Fibroblast of lung (primary cell): ENCODE measurements around the gene L1CAM. TPM values are rescaled to one million over a fixed set of nuclear protein-coding genes. Genes with fewer than 3 reads are reported as not detected.

Source experiments
- DNase-seq, 2 donors: peaks; one replicate each; pipeline versions ENCODE4 v3.0.0 to v3.0.0-alpha.2; 2010; ENCODE audit warnings: low read depth in 2 of 2
- H2AFZ ChIP-seq: 2 replicates; pipeline ENCODE4 v1.5.1; 2012; ENCODE audit warnings: low read length, control low read depth, inconsistent platforms
- H3K27ac ChIP-seq: 2 replicates; pipeline ENCODE4 v1.5.1; 2011; ENCODE audit warnings: low read length, control low read depth; ENCODE audit not compliant: insufficient read depth
- H3K27me3 ChIP-seq: 2 replicates; pipeline ENCODE4 v1.5.1; 2011; ENCODE audit warnings: mild to moderate bottlenecking, low read length; ENCODE audit not compliant: control insufficient read depth, insufficient read depth
- H3K36me3 ChIP-seq: 2 replicates; pipeline ENCODE4 v1.5.1; 2011; ENCODE audit warnings: low read length; ENCODE audit not compliant: control insufficient read depth, insufficient read depth
- H3K4me1 ChIP-seq: 2 replicates; pipeline ENCODE4 v1.5.1; 2011; ENCODE audit warnings: low read length; ENCODE audit not compliant: control insufficient read depth, insufficient read depth; ENCODE audit errors: extremely low read depth
- H3K4me2 ChIP-seq: 2 replicates; pipeline ENCODE4 v1.5.1; 2011; ENCODE audit warnings: low read length, control low read depth; ENCODE audit not compliant: insufficient read depth; ENCODE audit errors: extremely low read depth
- H3K4me3 ChIP-seq, 4 experiments: fragments of 200-600 bp in 1 of 4; sonication (generic) in 1 of 4; replicated peaks in 1 of 4; 2 replicates each; pipeline ENCODE4 v1.5.1; 2011 to 2016; ENCODE audit warnings: low read length in 4 of 4, low read depth in 3 of 4, mild to moderate bottlenecking in 3 of 4, control low read depth in 2 of 4, inconsistent platforms in 1 of 4, mixed read lengths in 1 of 4; ENCODE audit not compliant: insufficient read depth in 1 of 4; ENCODE audit errors: control extremely low read depth in 1 of 4
- H3K79me2 ChIP-seq: 2 replicates; pipeline ENCODE4 v1.5.1; 2012; ENCODE audit warnings: mild to moderate bottlenecking, low read length, inconsistent platforms; ENCODE audit not compliant: control insufficient read depth, insufficient read depth
- H3K9ac ChIP-seq: 2 replicates; pipeline ENCODE4 v1.5.1; 2011; ENCODE audit warnings: mild to moderate bottlenecking, low read length, control low read depth; ENCODE audit not compliant: insufficient read depth
- H3K9me3 ChIP-seq: 2 replicates; pipeline ENCODE4 v1.5.1; 2012; ENCODE audit warnings: low read depth, low read length; ENCODE audit not compliant: control insufficient read depth, insufficient read depth
- H4K20me1 ChIP-seq: 2 replicates; pipeline ENCODE4 v1.5.1; 2011; ENCODE audit warnings: low read length; ENCODE audit not compliant: control insufficient read depth, insufficient read depth; ENCODE audit errors: extremely low read depth
- EZH2 ChIP-seq: IDR thresholded peaks from 2 replicates; pipeline ENCODE4 v1.5.1; 2012; ENCODE audit warnings: low read length, control low read depth, mild to moderate bottlenecking; ENCODE audit errors: missing control alignments
- polyA plus RNA-seq, 2 donors: library from polyadenylated mRNA; depleted of rRNA in 1 of 2; stranded (reverse) in 1 of 2; unstranded in 1 of 2; fragments of >200 nt; gene quantifications; 2 replicates each; pipeline ENCODE4 v1.2.1, GENCODE V29; 2011 to 2012; ENCODE audit warnings: missing spikeins in 1 of 2
- total RNA-seq: library from RNA; depleted of rRNA; stranded (reverse); fragments of >200 nt; gene quantifications from 2 replicates; pipeline ENCODE4 v1.2.1, GENCODE V29; 2014
- TF ChIP-seq, protein P1 (sequence below), 2 donors: IDR thresholded peaks in 1 of 2; conservative IDR thresholded peaks in 1 of 2; 1 replicate in 1 of 2; 2 replicates in 1 of 2; pipeline ENCODE4 v1.5.1; 2011 to 2012; ENCODE audit warnings: low read length in 2 of 2, control low read depth in 1 of 2, inconsistent platforms in 1 of 2, low read depth in 1 of 2, mild to moderate bottlenecking in 1 of 2

L1CAM gene
- total and polyA plus RNA-seq, 2 donors (not counting 1 experiment from before 2014, with no cell fraction given): 0.99 to 1.7 TPM

DNA sequence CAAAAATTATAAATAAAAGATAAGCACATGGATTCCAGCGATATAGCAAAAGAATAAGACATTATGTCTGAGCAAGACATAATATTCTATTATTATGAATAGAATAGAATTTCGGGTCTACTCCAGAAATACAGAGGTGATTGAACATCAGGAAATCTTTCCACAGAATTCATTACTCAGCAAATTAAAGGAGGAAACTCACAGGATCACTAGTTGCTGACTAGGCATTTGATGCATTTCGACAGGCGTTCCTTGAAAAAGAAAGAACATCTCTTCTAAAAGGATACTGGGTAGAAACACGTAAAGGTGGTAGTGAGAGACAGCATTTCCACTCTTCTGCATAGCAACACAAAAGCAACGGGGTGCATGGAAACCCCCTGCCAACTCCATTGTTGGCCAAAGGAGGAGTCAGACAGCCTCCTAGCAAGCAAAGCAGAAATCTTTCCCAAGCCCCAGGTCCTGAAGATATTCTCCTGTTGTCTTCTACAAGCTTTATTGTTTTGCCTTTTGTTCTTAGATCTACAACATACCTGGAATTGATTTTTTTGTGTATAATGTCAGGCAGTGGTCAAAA lies 41.4 kb downstream of the L1CAM start:
- Histone ChIP-seq H2AFZ (no peak overlapping the region), H3K4me2 (no peak overlapping the region), H3K9me3 (no peaks in the 10 kb centered on the region), H3K79me2 (no peaks in the 10 kb centered on the region), H3K36me3 (no peaks in the 10 kb centered on the region), H3K4me3 (no peak overlapping the region), H3K27me3 (no peaks in the 10 kb centered on the region), H3K27ac (no peak overlapping the region), H3K9ac (no peak overlapping the region), H4K20me1 (no peaks in the 10 kb centered on the region), H3K4me1 (no peaks in the 10 kb centered on the region)
- DNase-seq: no peak
- no peak for TF ChIP-seq EZH2
- TF ChIP-seq, protein P1, sequence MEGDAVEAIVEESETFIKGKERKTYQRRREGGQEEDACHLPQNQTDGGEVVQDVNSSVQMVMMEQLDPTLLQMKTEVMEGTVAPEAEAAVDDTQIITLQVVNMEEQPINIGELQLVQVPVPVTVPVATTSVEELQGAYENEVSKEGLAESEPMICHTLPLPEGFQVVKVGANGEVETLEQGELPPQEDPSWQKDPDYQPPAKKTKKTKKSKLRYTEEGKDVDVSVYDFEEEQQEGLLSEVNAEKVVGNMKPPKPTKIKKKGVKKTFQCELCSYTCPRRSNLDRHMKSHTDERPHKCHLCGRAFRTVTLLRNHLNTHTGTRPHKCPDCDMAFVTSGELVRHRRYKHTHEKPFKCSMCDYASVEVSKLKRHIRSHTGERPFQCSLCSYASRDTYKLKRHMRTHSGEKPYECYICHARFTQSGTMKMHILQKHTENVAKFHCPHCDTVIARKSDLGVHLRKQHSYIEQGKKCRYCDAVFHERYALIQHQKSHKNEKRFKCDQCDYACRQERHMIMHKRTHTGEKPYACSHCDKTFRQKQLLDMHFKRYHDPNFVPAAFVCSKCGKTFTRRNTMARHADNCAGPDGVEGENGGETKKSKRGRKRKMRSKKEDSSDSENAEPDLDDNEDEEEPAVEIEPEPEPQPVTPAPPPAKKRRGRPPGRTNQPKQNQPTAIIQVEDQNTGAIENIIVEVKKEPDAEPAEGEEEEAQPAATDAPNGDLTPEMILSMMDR (conservative IDR thresholded peaks at IDR 0.05 in 1 of 2, IDR thresholded peaks at IDR 0.05 in 1 of 2; ENCODE audit: low read depth in 1 of 2, low read length in 2 of 2): no peak

DNA sequence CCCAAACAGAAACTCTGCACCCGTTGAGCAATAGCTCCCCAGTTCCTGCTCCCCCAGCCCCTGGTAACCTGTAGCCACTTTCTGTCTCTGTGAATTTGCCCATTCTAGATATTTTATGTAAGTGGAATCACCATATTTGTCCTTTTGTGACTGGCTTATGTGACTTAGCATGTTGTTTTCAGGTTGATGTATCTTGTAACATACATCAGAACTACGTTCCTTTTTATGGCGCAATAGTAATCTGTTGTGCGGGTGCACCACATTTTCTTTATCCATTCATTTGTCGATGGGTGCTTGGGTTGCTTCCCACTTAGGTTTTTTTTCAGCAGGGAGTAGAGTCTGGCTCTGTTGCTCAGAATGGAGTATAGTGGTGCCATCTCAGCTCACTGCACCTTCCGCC lies 49.1 kb downstream of the L1CAM start:
- H3K9ac ChIP-seq: no peak overlapping the region
- no peaks in the 10 kb centered on the region for H3K79me2 ChIP-seq
- no peak overlapping the region for H3K4me3 ChIP-seq
- no peaks in the 10 kb centered on the region for H3K9me3 ChIP-seq
- H3K4me2 ChIP-seq: no peak overlapping the region
- no peak overlapping the region for H2AFZ ChIP-seq
- H3K4me1 ChIP-seq: no peaks in the 10 kb centered on the region
- no peak for DNase-seq
- H3K27me3 ChIP-seq: peaks cover 6% of the 10 kb centered on the region
- TF ChIP-seq EZH2: no peak
- TF ChIP-seq, protein P1 (conservative IDR thresholded peaks at IDR 0.05 in 1 of 2, IDR thresholded peaks at IDR 0.05 in 1 of 2; ENCODE audit: low read depth in 1 of 2, low read length in 2 of 2): no peak
- H3K27ac ChIP-seq: no peak overlapping the region
- H3K36me3 ChIP-seq: no peaks in the 10 kb centered on the region
- no peaks in the 10 kb centered on the region for H4K20me1 ChIP-seq

DNA sequence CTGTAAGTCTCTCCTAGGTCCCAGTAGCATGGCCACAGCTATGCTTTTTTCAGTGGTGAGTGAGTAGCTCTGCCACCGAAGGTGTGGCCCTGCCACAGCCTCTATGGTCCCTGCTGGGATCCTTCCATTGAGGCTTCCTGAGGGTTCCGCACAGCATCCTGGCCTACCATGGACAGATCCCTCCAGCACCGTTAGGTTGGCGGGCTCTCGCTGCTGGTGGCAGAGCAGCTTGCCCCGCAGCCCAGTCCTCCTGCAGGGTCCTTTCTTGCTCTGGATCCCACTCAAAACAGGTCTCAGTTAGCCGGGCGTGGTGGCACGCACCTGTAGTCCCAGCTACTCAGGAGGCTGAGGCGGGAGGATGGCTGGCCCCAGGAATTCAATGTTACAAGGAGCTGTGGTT lies 53.2 kb downstream of the L1CAM start:
- Histone ChIP-seq H3K9me3 (no peaks in the 10 kb centered on the region), H4K20me1 (no peaks in the 10 kb centered on the region), H3K27me3 (peaks cover 31% of the 10 kb centered on the region), H3K36me3 (no peaks in the 10 kb centered on the region), H3K79me2 (no peaks in the 10 kb centered on the region), H2AFZ (no peak overlapping the region), H3K4me3 (no peak overlapping the region), H3K27ac (no peak overlapping the region), H3K9ac (no peak overlapping the region), H3K4me2 (no peak overlapping the region), H3K4me1 (no peaks in the 10 kb centered on the region)
- TF ChIP-seq, protein P1 (conservative IDR thresholded peaks at IDR 0.05 in 1 of 2, IDR thresholded peaks at IDR 0.05 in 1 of 2; ENCODE audit: low read depth in 1 of 2, low read length in 2 of 2): no peak
- TF ChIP-seq EZH2: no peak
- no peak for DNase-seq
